LNCAP (cell line): ENCODE results near the gene CNTNAP4.

Source experiments
- TF ChIP-seq, protein P1 (sequence below): fragments of 450-650 bp; IDR thresholded peaks from 2 replicates; pipeline ENCODE4 v1.5.1; 2017; ENCODE audit warnings: mild to moderate bottlenecking

The CNTNAP4 gene

DNA sequence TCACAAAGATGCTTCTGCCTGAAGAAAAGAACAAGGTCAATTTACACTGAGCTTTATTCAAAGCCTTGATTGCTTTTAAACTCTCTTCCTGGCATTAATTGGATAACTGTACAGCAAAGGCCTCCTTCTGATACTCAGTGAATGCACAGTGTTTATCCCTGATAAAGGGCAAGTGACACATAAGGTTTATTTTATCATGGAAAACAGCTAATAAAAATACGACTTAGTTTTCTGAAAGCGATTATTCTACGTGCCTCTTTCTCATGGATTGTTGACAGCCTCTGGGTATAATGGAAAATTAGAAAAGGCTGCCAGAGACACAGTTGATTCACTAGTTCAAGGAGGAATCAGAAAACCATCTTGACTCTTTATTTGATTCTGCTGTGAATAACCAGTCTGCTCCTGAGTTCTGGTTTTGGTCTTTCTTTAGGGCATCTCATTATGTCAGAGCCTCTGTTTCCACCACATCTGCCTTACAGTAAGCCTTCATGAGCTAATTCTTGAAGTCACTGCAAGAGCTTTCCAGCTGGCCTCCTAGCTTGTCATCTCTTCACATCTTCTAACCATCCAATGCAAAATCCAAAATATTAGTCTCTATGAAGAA lies 212.9 kb downstream of the CNTNAP4 start:
- TF ChIP-seq, protein P1, sequence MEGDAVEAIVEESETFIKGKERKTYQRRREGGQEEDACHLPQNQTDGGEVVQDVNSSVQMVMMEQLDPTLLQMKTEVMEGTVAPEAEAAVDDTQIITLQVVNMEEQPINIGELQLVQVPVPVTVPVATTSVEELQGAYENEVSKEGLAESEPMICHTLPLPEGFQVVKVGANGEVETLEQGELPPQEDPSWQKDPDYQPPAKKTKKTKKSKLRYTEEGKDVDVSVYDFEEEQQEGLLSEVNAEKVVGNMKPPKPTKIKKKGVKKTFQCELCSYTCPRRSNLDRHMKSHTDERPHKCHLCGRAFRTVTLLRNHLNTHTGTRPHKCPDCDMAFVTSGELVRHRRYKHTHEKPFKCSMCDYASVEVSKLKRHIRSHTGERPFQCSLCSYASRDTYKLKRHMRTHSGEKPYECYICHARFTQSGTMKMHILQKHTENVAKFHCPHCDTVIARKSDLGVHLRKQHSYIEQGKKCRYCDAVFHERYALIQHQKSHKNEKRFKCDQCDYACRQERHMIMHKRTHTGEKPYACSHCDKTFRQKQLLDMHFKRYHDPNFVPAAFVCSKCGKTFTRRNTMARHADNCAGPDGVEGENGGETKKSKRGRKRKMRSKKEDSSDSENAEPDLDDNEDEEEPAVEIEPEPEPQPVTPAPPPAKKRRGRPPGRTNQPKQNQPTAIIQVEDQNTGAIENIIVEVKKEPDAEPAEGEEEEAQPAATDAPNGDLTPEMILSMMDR: no peak

DNA sequence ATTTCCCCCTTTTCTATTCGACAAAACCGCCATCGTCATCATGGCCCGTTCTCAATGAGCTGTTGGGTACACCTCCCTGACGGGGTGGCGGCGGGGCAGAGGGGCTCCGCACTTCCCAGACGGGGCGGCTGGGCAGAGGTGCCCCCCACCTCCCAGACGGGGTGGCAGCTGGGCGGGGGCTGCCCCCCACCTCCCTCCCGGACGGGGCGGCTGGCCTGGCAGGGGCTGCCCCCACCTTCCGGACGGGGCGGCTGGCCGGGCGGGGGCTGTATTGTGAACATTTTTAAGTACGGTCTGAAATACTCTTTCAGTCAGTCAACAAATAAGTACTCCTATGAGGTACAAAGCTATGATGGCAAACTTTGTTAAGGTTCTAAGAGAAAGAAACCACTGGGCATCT lies 222.8 kb downstream of the CNTNAP4 start:
- TF ChIP-seq, protein P1: no peak

DNA sequence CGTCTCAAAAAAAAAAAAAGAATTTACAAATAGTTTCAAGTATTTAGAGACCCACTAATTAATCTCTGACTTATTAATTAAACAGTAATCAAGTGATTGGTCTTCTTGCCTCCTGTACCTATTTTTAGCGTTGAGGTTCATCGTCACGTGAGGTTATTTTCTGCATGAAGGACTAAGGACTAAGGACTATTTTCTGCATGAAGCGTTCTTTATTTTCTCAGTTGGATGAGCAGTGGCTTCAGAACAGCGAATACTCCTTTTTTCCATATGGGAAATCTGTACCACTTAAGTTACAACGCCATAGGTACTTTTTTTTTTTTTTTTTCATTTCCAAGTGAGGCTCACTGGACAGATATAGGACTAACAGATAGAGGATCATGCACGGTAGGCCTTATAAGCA lies 224.9 kb downstream of the CNTNAP4 start:
- TF ChIP-seq, protein P1: no peak

- TF ChIP-seq, protein P1: no peak
Observed at GRCh38 chr16:76502555-76502954, 225.4 kb downstream of the CNTNAP4 start.

- TF ChIP-seq, protein P1: no peak
Observed at GRCh38 chr16:76503091-76503490, 225.9 kb downstream of the CNTNAP4 start.

DNA sequence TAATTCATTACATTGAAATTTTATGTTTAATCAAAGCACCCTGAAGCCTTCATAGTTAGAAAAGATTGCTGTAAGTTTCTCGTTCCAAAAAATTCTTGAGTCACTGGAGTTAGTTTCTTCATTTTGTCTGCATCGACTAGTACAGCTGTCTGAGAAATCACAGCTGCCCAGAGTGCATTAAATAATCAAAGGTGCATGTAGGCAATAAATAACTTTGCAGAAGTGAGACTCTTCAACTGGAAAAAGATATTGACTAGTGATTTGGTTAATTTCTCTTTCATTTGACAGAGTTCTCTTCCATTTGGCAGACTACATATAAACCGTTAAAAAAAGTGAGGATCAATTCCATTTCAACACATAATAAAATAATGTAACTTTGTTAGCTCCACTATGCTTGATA lies 234.0 kb downstream of the CNTNAP4 start:
- TF ChIP-seq, protein P1: no peak

DNA sequence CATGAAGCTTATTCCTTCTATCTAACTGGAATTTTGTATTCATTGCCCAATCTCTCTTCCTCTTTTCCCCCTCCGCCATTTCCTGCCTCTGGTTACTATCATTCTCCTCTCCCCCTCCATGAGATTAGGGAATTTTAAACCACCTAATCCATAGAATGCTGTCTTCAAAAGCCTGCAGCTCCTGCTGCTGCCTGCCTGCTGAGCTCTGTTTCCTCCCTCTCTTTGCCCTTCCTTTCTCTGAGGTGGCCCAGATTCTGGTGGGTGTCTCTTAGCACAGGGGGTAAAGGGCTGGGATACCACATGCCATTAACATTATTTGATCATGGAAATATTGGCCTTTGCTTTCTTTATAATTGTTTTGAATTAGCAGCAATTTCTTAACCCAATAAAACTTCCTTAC lies 241.6 kb downstream of the CNTNAP4 start:
- TF ChIP-seq, protein P1: no peak

- TF ChIP-seq, protein P1: no peak
Observed at GRCh38 chr16:76524356-76524755, 247.2 kb downstream of the CNTNAP4 start.
